Glutamatergic neuron (in vitro differentiated cells): ENCODE results near the gene FGF19. TPM values are rescaled to one million over a fixed set of nuclear protein-coding genes. Genes with fewer than 3 reads are reported as not detected.

Experiments
- DNase-seq: peaks from one replicate; pipeline ENCODE4 v3.0.0; 2022
- H3K27ac Mint-ChIP-seq: one replicate; pipeline ENCODE4 v1.8.0; 2020; ENCODE audit warnings: mild to moderate bottlenecking, mixed read lengths, inconsistent platforms; ENCODE audit not compliant: unreplicated experiment
- H3K27me3 Mint-ChIP-seq: one replicate; pipeline ENCODE4 v1.8.0; 2020; ENCODE audit warnings: mild to moderate bottlenecking, moderate library complexity, mixed read lengths, inconsistent platforms; ENCODE audit not compliant: unreplicated experiment
- H3K36me3 Mint-ChIP-seq: one replicate; pipeline ENCODE4 v1.8.0; 2020; ENCODE audit warnings: mild to moderate bottlenecking, mixed read lengths, inconsistent platforms; ENCODE audit not compliant: unreplicated experiment
- H3K4me1 Mint-ChIP-seq: one replicate; pipeline ENCODE4 v1.8.0; 2020; ENCODE audit warnings: mild to moderate bottlenecking, low read depth, mixed read lengths, inconsistent platforms; ENCODE audit not compliant: unreplicated experiment
- H3K4me3 Mint-ChIP-seq: one replicate; pipeline ENCODE4 v1.8.0; 2020; ENCODE audit warnings: mild to moderate bottlenecking, mixed read lengths, inconsistent platforms; ENCODE audit not compliant: unreplicated experiment
- H3K9me3 Mint-ChIP-seq: one replicate; pipeline ENCODE4 v1.8.0; 2020; ENCODE audit warnings: mild to moderate bottlenecking, moderate library complexity, mixed read lengths, inconsistent platforms; ENCODE audit not compliant: unreplicated experiment
- total RNA-seq: library from RNA; stranded (reverse); fragmentation: NEBNext Ultra II Directional; extraction: Animal tissue kit (Norgen Biotek cat#: 25700); gene quantifications from one replicate; pipeline ENCODE4 v1.2.1, GENCODE V29; 2021; ENCODE audit not compliant: unreplicated experiment
- TF ChIP-seq, protein P1 (sequence below): fragments of 200-600 bp; sonication (generic); IDR thresholded peaks from one replicate; pipeline ENCODE4 v1.5.0; 2021; ENCODE audit not compliant: partially characterized antibody, unreplicated experiment

The FGF19 gene
- total RNA-seq, 1 donor from 2014 or later = 5.1 TPM

DNA sequence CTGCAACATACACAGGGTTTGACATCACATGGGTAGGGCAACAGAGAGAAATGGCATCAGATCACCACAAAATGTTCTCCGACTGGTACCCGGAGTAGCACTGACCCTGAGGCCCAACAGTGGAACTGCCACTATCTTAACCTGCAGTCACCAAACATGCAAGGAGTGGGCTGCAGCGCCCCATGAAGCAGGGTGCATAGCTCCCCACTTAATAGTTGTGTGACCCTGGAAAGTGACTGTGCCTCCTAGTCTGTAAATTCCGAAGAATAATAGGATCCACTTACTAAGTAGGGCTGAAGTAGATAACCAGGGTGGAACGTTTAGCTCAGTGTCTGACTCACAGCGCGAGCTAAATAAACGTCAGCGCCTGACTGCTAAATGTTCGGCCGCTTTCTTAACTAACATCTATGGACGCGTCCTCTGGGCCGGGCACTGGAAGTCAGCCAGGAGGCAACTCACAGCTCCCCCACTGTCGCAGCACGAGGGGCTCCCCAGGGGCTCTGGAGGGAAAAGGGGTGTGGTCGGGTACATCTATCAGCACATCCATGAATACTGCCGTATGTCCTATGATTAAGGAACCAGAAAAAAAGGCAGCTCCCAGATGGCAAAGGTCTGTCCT, 29.4 kb downstream of the FGF19 start:
- H3K9me3 Mint-ChIP-seq = peaks cover 5% of the 10 kb centered on the region
- H3K27me3 Mint-ChIP-seq = peaks cover 3% of the 10 kb centered on the region
- H3K36me3 Mint-ChIP-seq = no peaks in the 10 kb centered on the region
- H3K27ac Mint-ChIP-seq = peak overlapping the region; percentile 94
- DNase-seq = no peak
- TF ChIP-seq, protein P1, sequence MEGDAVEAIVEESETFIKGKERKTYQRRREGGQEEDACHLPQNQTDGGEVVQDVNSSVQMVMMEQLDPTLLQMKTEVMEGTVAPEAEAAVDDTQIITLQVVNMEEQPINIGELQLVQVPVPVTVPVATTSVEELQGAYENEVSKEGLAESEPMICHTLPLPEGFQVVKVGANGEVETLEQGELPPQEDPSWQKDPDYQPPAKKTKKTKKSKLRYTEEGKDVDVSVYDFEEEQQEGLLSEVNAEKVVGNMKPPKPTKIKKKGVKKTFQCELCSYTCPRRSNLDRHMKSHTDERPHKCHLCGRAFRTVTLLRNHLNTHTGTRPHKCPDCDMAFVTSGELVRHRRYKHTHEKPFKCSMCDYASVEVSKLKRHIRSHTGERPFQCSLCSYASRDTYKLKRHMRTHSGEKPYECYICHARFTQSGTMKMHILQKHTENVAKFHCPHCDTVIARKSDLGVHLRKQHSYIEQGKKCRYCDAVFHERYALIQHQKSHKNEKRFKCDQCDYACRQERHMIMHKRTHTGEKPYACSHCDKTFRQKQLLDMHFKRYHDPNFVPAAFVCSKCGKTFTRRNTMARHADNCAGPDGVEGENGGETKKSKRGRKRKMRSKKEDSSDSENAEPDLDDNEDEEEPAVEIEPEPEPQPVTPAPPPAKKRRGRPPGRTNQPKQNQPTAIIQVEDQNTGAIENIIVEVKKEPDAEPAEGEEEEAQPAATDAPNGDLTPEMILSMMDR = no peak
- peaks cover 18% of the 10 kb centered on the region for H3K4me1 Mint-ChIP-seq
- H3K4me3 Mint-ChIP-seq = peak overlapping the region; percentile 94

DNA sequence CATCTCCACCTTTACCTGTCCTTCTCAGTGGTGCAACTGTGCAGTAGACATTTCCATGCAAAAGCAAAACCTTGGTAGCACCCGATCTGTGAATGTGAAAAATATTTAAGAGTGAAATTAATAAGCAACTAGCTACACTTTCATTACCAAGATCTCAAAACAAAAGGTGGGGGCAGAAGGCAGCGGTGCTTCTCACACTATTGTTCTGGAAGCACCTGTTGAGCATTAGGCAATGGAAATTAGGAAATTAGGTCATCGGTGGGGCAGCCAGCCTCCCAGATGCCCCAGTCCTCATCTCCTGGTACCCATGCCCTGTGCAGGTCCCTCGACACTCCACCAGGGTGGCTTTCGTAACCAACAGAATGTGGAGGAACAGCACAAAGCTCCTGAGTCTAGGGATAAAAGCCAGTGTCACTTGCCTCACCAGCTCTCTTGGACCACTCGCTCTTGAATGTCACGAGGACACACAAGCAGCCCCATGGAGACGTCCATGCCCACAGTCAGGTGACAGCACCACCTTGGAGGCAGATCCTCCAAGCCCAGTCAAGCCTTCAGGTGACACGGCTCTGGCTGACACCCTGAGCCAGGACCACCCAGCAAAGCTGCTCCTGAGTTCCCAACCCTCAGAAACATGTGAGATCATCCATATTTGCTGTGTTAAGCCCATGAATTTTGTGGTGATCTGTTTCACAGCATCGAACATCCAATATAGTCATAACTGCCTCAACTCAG, 31.9 kb downstream of the FGF19 start:
- Mint-ChIP-seq H3K4me1 (peaks cover 27% of the 10 kb centered on the region), H3K27me3 (peaks cover 1% of the 10 kb centered on the region), H3K36me3 (no peaks in the 10 kb centered on the region), H3K27ac (no peak overlapping the region), H3K9me3 (peaks cover 5% of the 10 kb centered on the region), H3K4me3 (no peak overlapping the region)
- DNase-seq = no peak
- TF ChIP-seq, protein P1 = no peak

DNA sequence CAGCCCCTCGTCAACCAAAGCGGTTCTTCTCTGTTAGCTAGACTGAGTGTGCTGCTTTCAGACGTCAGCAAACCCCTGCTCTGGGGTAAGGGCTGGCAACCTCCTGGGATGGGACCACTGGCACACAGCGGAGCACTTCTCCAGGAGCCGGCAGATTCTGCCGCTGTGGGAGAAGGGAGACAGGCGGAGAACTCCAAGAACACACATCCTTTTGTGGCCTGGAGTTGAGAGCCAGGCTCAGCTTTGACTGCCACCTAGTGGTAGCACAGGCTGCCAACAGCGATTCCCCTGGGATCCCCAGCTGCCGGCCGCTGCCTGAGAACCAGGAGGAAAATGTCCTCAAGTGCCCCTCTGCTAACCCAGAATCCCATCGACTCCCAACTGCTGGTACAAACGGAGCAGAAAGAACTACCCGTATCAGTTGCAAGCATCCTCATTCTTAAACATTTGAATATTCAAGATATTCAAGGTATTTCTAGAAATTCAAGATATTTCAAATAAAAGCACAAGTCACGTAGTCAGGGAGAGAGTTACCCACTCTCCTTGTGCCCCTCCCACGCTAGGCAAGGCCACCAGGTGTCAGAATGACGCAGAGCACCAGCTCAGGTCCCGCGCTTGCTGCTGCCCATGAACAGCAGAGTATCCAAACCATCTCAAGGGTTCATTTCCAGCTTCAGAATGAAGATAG, 33.5 kb downstream of the FGF19 start:
- TF ChIP-seq, protein P1 = peak; percentile 96
- Mint-ChIP-seq H3K27me3 (peaks cover 1% of the 10 kb centered on the region), H3K4me3 (no peak overlapping the region), H3K9me3 (peaks cover 5% of the 10 kb centered on the region), H3K27ac (no peak overlapping the region), H3K36me3 (no peaks in the 10 kb centered on the region), H3K4me1 (peaks cover 27% of the 10 kb centered on the region)
- DNase-seq = peak; percentile 88

DNA sequence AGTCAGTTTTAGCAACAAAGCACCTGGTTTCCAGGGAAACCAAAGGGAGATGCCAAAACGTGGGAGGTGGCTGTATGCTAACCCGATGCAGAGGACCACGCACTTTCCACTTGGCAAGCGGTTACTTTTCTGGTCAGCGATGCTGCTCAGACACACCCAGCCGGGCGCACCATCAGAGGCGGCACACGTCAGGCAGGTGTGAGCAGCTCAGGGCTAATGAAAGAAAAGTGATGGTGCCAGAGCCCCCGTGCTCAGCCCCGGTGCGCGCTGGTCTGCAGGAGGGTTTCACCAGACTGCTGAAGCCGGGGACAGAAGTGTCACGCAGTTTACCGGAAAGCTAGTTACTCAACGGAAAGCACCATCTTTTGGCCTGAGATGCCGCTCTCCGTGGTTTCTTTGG, 34.3 kb downstream of the FGF19 start:
- TF ChIP-seq, protein P1 = no peak
- peaks cover 1% of the 10 kb centered on the region for H3K27me3 Mint-ChIP-seq
- H3K27ac Mint-ChIP-seq = no peak overlapping the region
- no peaks in the 10 kb centered on the region for H3K36me3 Mint-ChIP-seq
- DNase-seq = no peak
- no peak overlapping the region for H3K4me3 Mint-ChIP-seq
- H3K4me1 Mint-ChIP-seq = peaks cover 27% of the 10 kb centered on the region
- H3K9me3 Mint-ChIP-seq = peaks cover 2% of the 10 kb centered on the region
